ENCODE data around the gene GSG1L. TPM values are rescaled to one million over a fixed set of nuclear protein-coding genes. Genes with fewer than 3 reads are reported as not detected.

The GSG1L gene
- total and polyA plus RNA-seq, 9 of the 15 experiments (the other 6 are each of a cell fraction or from before 2014, with no cell fraction given) = not detected

GRCh38 chr16:27751676-27752075 lies 311.8 kb downstream of the GSG1L start:
- H3K4me2 ChIP-seq (ENCODE audit: insufficient read depth, low read length) = no peak overlapping the region
- H3K9ac ChIP-seq (ENCODE audit: insufficient read depth in 1 of 2, low read depth in 2 of 2, low read length in 2 of 2) = no peak overlapping the region
- no peak for FAIRE-seq
- TF ChIP-seq ZBTB11 (CRISPR knock-in tag; IDR thresholded peaks at IDR 0.05) (no peak), KLF6 (CRISPR knock-in tag; IDR thresholded peaks at IDR 0.05; ENCODE audit: borderline replicate concordance) (no peak)
- H3K9me3 ChIP-seq (replicated peaks; ENCODE audit: control insufficient read depth, insufficient read depth, low read depth, low read length) = no peaks in the 10 kb centered on the region
- no peak overlapping the region for H3K27ac ChIP-seq (ENCODE audit: extremely low read depth, low read depth, low read length)
- CTCF ChIA-PET (ENCODE audit: low intra/inter-chr PET ratio) = no interaction called here
- no peaks in the 10 kb centered on the region for H4K20me1 ChIP-seq (replicated peaks; ENCODE audit: control insufficient read depth, insufficient read depth, low read length)
- no peaks in the 10 kb centered on the region for H3K36me3 ChIP-seq (ENCODE audit: control insufficient read depth, insufficient read depth, low read length)
- ATAC-seq = no peak
- in situ Hi-C loops (cut with MboI) = no loop called here
- 62% methylated on average over 9 of the region's 9 CpGs for WGBS (ENCODE audit: insufficient coverage, low coverage, missing lambda C conversion rate)
- no peaks in the 10 kb centered on the region for H3K79me2 ChIP-seq (ENCODE audit: control insufficient read depth, insufficient read depth, low read length)
- intact Hi-C loops (cut with micrococcal nuclease) = no loop called here
- no TSS peak for BruUV-seq (replicated peaks)
- DNase-seq (ENCODE audit: extremely low read depth in 1 of 4, low spot score in 3 of 4) = no peak
- POLR2A ChIA-PET = interaction anchor here (0.7 to 1.0 kb wide), 2 partner anchors 182 to 352 kb away, joined by 3 read pairs; no protein-coding TSS in a partner anchor
- peaks cover 26 to 28% of the 10 kb centered on the region in 2 experiments; a peak in 4 of 5 replicates for H3K4me1 ChIP-seq (replicated peaks in 1 of 2; ENCODE audit: control insufficient read depth in 2 of 2, insufficient read depth in 2 of 2, low read length in 2 of 2)
- H3K9me1 ChIP-seq (ENCODE audit: control insufficient read depth, insufficient read depth, low read length) = peaks cover 5% of the 10 kb centered on the region
- no peaks in the 10 kb centered on the region for H3K27me3 ChIP-seq (ENCODE audit: control insufficient read depth in 2 of 2, insufficient read depth in 2 of 2, low read length in 2 of 2)
- H2AFZ ChIP-seq (ENCODE audit: low read depth, low read length) = no peak overlapping the region
- no peak overlapping the region for H3K4me3 ChIP-seq

Data from K562 (cell line).